ENCODE measurements around the gene TNNC2. TPM values are rescaled to one million over a fixed set of nuclear protein-coding genes. Genes with fewer than 3 reads are reported as not detected.
"Not testable (repeated sequence)": the region's sequence is repeated elsewhere in the genome, so short reads cannot be mapped to it uniquely, and the experiment has no call there.

Gene TNNC2
- total RNA-seq, 2 donors from 2014 or later: 0.99 to 5.5 TPM

DNA sequence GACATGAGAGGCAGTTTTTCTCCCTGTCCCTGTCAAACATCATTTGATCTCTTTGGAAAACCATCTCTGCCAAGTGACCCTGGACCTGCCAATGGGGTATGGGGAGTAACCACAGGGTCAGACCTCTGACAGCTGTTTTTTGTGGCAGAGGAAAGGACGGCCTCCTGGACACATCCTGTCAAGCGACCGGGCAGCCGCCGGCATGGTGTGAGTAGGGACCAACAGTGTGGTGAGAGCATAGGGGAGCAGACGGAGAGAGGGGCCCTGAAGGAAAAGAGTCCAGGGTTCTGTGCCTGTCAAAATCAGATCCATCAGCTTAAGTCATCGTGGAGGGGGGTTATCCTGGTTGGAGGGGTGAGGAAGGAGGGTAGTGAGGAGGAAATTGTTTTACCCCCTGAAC lies 25.3 kb downstream of the TNNC2 start:
- no peak overlapping the region for H3K4me3 Mint-ChIP-seq

DNA sequence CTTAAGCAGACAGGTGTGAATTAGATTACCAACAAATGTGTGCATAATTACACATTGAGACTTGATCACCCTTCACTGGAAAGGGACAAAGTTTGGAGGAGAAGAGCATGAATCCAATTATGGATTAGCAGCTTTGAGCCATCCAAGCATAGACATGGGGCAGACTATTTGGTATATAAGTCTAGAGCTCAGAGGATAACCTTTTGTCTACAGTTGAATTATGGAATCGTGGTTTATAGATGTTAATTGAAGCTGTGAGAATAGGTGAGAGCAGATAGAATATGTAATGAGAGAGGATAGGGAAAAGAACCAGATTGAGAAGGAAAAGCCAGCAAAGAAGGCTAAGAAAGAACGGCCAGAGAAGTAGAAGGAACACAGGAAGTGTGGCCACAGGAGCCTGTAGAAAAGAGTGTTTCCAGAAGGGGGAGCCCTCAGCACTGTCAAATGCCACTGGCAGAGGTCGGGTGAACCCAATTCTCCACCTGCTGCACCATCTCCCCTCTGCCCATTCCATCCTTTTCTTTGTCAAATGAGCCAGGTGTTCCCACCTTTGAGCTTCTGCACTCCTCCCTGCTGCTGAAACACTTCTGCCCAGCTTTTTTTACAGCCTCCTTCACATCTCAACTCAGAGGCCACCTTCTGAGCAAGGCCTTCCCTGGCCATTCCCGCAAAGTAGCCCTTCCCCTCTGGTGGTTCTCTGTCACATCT lies 28.0 kb downstream of the TNNC2 start:
- H3K27me3 Mint-ChIP-seq: no peaks in the 10 kb centered on the region
- H3K4me3 Mint-ChIP-seq: no peak overlapping the region
- H3K27ac Mint-ChIP-seq: peak overlapping the region; percentile 63
- H3K4me1 Mint-ChIP-seq: peaks cover 15% of the 10 kb centered on the region
- peaks cover 9% of the 10 kb centered on the region for H3K36me3 Mint-ChIP-seq (ENCODE audit: low read depth)
- DNase-seq (peak in 2 of 3 donors; percentile 27 to 50), ATAC-seq (peak; percentile 98)
- H3K9me3 ChIP-seq (ENCODE audit: control insufficient read depth, low read length, poor library complexity, severe bottlenecking): no peaks in the 10 kb centered on the region

More for the DNA sequence above, 25.3 kb downstream of the TNNC2 start:
- Mint-ChIP-seq H3K27me3 (no peaks in the 10 kb centered on the region), H3K27ac (no peak overlapping the region), H3K4me1 (peaks cover 13% of the 10 kb centered on the region), H3K36me3 (ENCODE audit: low read depth) (peaks cover 12% of the 10 kb centered on the region)
- no peak for DNase-seq
- no peaks in the 10 kb centered on the region for H3K9me3 ChIP-seq (ENCODE audit: control insufficient read depth, low read length, poor library complexity, severe bottlenecking)
- ATAC-seq: no peak

DNA sequence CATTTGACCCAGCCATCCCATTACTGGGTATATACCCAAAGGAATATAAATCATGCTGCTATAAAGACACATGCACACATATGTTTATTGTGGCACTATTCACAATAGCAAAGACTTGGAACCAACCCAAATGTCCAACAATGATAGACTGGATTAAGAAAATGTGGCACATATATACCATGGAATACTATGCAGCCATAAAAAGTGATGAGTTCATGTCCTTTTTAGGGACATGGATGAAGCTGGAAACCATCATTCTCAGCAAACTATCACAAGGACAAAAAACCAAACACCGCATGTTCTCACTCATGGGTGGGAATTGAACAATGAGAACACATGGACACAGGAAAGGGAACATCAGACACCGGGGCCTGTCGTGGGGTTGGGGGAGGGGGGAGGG lies 29.2 kb downstream of the TNNC2 start:
- ATAC-seq; H3K4me3 Mint-ChIP-seq; H3K36me3 Mint-ChIP-seq (ENCODE audit: low read depth); H3K27ac Mint-ChIP-seq; DNase-seq; H3K9me3 ChIP-seq (ENCODE audit: control insufficient read depth, low read length, poor library complexity, severe bottlenecking); H3K27me3 Mint-ChIP-seq: not testable (repeated sequence)
- peaks cover 16% of the 10 kb centered on the region for H3K4me1 Mint-ChIP-seq

DNA sequence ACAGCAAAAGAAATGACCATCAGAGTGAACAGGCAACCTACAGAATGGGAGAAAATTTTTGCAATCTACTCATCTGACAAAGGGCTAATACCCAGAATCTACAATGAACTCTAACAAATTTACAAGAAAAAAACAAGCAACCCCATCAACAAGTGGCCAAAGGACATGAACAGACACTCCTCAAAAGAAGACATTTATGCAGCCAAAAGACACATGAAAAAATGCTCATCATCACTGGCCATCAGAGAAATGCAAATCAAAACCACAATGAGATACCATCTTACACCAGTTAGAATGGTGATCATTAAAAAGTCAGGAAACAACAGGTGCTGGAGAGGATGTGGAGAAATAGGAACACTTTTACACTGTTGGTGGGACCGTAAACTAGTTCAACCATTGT lies 29.6 kb downstream of the TNNC2 start:
- not testable (repeated sequence) for H3K27me3 Mint-ChIP-seq; DNase-seq; H3K4me3 Mint-ChIP-seq; H3K9me3 ChIP-seq (ENCODE audit: control insufficient read depth, low read length, poor library complexity, severe bottlenecking); H3K36me3 Mint-ChIP-seq (ENCODE audit: low read depth); ATAC-seq; H3K27ac Mint-ChIP-seq
- peaks cover 20% of the 10 kb centered on the region for H3K4me1 Mint-ChIP-seq

DNA sequence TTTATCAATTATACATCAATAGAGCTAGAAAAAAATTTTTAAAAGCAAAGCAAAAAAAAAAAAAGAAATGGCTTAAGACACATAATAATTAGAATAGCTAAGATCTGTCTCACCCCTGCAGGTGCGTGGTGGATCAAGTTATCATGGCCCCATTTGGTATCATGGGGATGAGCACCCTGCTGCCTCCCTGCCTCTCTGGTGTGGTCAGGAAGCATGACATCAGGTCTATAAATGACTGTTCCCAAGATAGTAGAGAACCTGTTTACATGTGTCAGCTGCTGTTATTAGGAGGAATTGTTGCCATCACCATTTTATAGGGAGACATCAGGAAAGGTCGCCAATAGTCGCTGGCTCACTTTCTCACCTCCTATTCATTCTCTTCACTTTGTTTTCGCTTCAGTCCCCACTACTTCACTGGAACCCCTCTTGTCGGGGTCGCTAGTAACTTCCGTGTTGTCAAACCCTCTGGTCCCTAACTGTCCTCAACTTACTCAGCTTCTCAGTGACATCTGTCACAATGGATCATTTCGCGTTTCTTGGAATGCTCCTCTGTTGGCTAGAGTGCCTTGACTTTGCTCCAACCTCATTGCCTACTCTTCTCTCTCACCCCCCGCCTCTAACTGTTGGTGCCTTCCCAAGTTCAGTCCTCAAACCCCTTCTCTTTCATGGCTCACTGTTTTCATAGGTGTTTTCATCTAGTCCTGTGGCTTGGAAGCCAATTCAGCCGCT lies 30.6 kb downstream of the TNNC2 start:
- H3K36me3 Mint-ChIP-seq (ENCODE audit: low read depth): peaks cover 5% of the 10 kb centered on the region
- ATAC-seq (no peak), DNase-seq (no peak)
- no peaks in the 10 kb centered on the region for H3K9me3 ChIP-seq (ENCODE audit: control insufficient read depth, low read length, poor library complexity, severe bottlenecking)
- no peaks in the 10 kb centered on the region for H3K27me3 Mint-ChIP-seq
- no peak overlapping the region for H3K27ac Mint-ChIP-seq
- H3K4me1 Mint-ChIP-seq: peaks cover 23% of the 10 kb centered on the region
- H3K4me3 Mint-ChIP-seq: no peak overlapping the region

DNA sequence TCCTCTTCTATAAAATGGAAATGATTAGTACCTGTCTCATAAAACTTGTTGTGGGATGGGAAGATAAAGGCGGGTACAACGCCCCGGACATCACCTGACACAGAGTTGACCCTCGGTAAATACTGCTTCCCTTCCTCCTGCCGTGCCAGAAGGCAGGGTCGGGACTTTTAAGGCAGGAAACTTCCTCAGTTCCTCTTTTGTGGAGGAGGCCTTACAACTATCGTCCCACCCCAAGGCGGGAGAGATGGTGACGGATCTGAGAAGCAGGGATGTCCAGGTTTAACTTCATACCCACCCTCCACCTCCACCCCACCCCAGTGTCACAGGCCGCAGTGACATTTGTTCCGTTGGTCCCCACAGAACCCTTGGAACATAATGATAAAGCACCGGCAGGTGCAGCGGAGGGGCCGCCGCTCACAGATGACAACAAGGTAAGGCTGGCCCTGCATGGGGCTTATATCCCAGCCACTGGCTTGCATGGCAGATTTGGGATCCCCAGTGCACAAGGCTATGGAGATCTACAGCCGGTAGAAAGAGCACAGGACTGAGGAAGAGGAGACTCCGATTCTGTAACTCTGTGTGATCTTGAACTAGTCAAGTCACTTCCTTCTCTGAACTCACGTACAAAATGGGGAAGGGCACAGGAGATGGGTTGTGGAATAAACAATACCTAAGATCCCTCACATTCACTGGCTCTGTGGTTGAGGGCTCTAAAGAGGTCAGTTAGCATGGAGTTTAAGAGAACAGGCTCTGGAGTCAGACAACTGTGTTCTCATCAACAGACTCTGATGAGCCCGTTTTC lies 34.6 kb downstream of the TNNC2 start:
- H3K36me3 Mint-ChIP-seq (ENCODE audit: low read depth): peaks cover 5% of the 10 kb centered on the region
- peak overlapping the region; percentile 97 for H3K27ac Mint-ChIP-seq
- DNase-seq: no peak
- peak overlapping the region; percentile 96 for H3K4me3 Mint-ChIP-seq
- ATAC-seq: peak; percentile 7
- H3K27me3 Mint-ChIP-seq: no peaks in the 10 kb centered on the region
- H3K9me3 ChIP-seq (ENCODE audit: control insufficient read depth, low read length, poor library complexity, severe bottlenecking): no peaks in the 10 kb centered on the region
- H3K4me1 Mint-ChIP-seq: peaks cover 13% of the 10 kb centered on the region

DNA sequence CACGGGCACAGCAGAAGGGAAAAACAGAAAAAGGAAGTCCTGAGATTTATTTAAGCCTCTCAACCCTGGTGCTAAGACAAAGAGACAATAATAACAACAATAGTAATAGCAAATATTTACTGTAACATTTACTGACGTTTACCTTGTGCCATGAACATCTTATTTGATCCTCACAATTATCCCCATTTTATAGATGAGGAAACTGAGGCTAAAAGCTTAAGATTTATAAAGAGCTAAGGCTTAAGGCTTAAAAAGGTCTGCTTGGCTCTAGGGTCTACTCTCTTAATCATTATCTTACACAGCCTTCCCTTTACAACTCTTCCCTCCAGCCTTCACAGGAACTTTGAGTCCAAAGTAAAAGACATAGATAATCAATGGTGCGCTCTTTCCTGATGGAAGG lies 38.8 kb downstream of the TNNC2 start:
- Mint-ChIP-seq H3K27me3 (no peaks in the 10 kb centered on the region), H3K27ac (no peak overlapping the region), H3K4me1 (peaks cover 10% of the 10 kb centered on the region), H3K4me3 (no peak overlapping the region), H3K36me3 (ENCODE audit: low read depth) (no peaks in the 10 kb centered on the region)
- ATAC-seq (no peak), DNase-seq (no peak)
- no peaks in the 10 kb centered on the region for H3K9me3 ChIP-seq (ENCODE audit: control insufficient read depth, low read length, poor library complexity, severe bottlenecking)

DNA sequence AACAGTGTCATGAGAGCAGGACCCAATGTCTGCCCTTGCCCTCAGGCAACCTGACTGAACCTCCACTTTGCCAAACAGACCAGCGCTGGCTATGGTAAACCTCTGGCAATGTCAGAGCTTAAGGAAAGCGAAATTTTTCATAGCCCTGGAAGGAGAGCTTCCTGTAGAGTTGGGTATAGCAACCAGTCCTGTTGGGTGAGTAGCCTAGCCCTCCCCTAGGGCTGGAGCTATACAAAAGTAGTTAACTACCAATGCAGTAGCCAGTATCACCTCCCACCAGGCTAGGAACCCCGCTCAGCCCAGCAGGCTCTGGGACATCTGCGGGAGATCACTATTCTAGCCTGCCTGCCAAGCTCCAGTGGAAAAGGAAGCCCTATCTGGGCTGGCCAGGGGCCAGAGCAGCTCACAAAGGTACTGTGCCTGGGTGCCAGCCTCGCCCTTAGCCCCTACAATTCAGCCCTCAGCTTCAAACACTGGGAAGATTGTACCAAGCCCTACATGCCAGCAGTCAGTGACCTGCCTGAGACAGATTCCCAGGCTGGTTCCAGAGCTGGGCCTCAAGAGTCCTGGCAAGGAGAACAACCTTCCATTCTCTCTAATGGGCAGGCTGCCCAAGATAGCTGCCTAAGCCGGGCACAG lies 43.3 kb downstream of the TNNC2 start:
- DNase-seq: no peak
- H3K9me3 ChIP-seq (ENCODE audit: control insufficient read depth, low read length, poor library complexity, severe bottlenecking): no peaks in the 10 kb centered on the region
- Mint-ChIP-seq H3K27me3 (peaks cover 7% of the 10 kb centered on the region), H3K4me3 (no peak overlapping the region), H3K4me1 (peaks cover 7% of the 10 kb centered on the region), H3K27ac (no peak overlapping the region), H3K36me3 (ENCODE audit: low read depth) (peaks cover 2% of the 10 kb centered on the region)
- ATAC-seq: no peak

DNA sequence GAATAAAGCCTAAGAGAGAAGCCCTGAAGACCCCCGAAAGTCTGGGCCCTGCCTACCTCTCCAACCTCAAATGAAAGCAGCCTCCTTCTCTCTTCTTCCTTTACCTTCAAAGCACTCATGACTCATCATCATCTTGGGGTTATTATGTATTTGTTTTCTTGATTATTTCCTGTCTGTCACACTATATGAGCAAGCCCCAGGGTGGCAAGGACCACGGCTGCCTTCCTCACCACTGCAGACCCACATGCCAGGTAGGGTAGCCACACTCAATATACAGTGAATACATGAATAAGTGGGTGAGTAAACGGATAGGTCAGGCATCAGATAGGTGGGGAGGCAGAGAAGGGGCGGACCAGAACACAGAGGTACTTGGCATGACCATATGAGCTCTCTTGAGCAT lies 44.2 kb downstream of the TNNC2 start:
- no peak overlapping the region for H3K4me3 Mint-ChIP-seq
- peak overlapping the region; percentile 59 for H3K27ac Mint-ChIP-seq
- DNase-seq (no peak), ATAC-seq (peak; percentile 40)
- no peaks in the 10 kb centered on the region for H3K9me3 ChIP-seq (ENCODE audit: control insufficient read depth, low read length, poor library complexity, severe bottlenecking)
- peaks cover 7% of the 10 kb centered on the region for H3K4me1 Mint-ChIP-seq
- peaks cover 2% of the 10 kb centered on the region for H3K36me3 Mint-ChIP-seq (ENCODE audit: low read depth)
- H3K27me3 Mint-ChIP-seq: peaks cover 7% of the 10 kb centered on the region

DNA sequence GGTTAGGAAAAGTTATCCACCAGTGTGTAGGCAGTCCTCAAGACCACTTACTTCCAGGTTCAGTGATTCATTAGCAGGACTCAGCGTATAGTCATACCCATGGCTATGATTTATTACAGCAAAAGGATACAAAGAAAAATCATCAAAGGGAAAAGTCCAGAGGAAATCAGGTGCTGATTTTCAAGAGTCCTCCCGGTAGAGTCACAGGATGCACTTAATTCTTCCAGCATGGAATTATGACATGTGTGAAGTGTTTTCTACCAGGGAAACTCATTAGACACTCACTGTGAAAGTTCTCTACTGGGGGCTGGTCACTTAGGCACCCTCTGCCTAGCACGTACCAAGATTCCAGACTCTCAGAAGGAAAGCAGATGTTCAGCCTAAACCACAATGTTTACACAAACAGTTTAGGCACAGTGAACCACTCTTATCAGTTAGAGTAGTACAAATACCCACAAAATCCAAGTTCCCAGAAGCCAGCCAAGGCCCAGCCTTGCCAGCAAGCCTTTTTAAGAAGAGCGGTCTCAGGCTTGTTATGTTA lies 45.7 kb downstream of the TNNC2 start:
- no peak for ATAC-seq
- H3K9me3 ChIP-seq (ENCODE audit: control insufficient read depth, low read length, poor library complexity, severe bottlenecking): no peaks in the 10 kb centered on the region
- H3K4me3 Mint-ChIP-seq: no peak overlapping the region
- no peak for DNase-seq
- H3K27ac Mint-ChIP-seq: no peak overlapping the region
- H3K27me3 Mint-ChIP-seq: peaks cover 7% of the 10 kb centered on the region
- H3K36me3 Mint-ChIP-seq (ENCODE audit: low read depth): peaks cover 2% of the 10 kb centered on the region
- peaks cover 7% of the 10 kb centered on the region for H3K4me1 Mint-ChIP-seq

DNA sequence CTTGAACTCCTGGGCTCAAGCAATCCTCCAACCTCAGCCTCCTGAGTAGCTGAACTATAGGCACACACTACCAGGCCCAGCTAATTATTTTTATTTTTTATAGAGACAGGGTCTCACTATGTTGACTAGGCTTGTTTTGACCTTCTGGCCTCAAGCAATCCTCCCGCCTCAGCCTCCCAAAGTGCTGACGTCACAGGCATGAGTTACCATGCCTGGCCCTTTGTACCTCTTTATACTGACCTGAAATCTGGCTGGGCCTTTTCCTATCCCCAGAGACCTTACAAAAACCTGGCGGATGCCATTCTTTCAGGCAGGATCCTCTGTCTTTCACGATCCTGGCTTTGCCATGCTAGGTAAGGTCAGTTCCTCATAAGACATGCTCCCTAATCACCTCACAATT lies 47.0 kb downstream of the TNNC2 start:
- Mint-ChIP-seq H3K27ac (peak overlapping the region; percentile 19), H3K27me3 (peaks cover 17% of the 10 kb centered on the region), H3K4me3 (peak overlapping the region; percentile 15), H3K36me3 (ENCODE audit: low read depth) (peaks cover 2% of the 10 kb centered on the region), H3K4me1 (peaks cover 7% of the 10 kb centered on the region)
- ATAC-seq (no peak), DNase-seq (no peak)
- H3K9me3 ChIP-seq (ENCODE audit: control insufficient read depth, low read length, poor library complexity, severe bottlenecking): no peaks in the 10 kb centered on the region

DNA sequence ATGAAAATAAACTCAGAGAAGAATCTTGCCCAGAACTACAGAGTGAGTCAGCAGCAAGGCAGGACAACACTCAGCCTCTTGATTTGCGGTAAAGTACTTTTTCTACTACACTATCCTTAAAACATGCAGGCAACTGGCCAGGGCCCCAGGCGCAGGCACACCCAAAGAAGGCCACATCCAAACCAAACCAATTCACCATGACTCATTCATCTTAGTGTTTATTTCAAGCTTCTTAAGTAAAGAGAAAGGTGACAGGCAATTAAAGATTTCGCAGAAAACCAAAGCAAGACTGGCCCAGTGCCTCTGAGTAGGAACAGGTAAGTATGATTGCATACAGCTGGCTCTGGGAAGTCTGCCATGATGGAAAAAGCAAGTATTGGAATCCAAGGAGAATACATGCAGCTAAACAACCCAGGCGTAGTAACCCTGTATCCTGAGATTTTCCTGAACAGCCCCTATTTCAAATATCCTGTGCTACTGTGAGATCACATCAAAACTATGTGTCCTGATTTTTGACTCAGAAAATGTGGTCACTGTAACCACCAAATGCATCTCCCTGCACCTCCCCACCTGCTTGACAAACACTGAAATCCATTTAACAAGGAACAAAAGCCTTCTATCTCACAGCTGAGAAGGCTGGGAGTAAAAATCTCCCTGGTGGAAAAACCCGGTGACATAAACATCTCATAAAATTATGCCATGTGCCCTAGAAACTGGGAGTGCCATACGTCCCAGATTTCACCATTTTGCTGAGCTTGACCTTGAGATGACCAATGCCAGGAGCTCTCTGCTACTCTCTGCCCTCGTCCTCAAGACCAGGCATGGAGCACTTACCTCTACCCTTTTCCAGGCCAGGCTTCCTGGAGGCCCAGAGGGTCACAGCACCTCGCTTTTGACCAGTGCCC lies 47.8 kb downstream of the TNNC2 start:
- no peak overlapping the region for H3K27ac Mint-ChIP-seq
- H3K36me3 Mint-ChIP-seq (ENCODE audit: low read depth): peaks cover 2% of the 10 kb centered on the region
- H3K4me1 Mint-ChIP-seq: peaks cover 7% of the 10 kb centered on the region
- H3K4me3 Mint-ChIP-seq: no peak overlapping the region
- DNase-seq (no peak), ATAC-seq (no peak)
- H3K9me3 ChIP-seq (ENCODE audit: control insufficient read depth, low read length, poor library complexity, severe bottlenecking): no peaks in the 10 kb centered on the region
- H3K27me3 Mint-ChIP-seq: peaks cover 23% of the 10 kb centered on the region
